Measurements from ENCODE around the gene SERPINA9. TPM values are rescaled to one million over a fixed set of nuclear protein-coding genes. Genes with fewer than 3 reads are reported as not detected.
"Not testable (repeated sequence)": the region's sequence is repeated elsewhere in the genome, so short reads cannot be mapped to it uniquely, and the experiment has no call there.

The SERPINA9 gene
- total and polyA plus RNA-seq, 2 donors = 0.05 to 0.59 TPM

DNA sequence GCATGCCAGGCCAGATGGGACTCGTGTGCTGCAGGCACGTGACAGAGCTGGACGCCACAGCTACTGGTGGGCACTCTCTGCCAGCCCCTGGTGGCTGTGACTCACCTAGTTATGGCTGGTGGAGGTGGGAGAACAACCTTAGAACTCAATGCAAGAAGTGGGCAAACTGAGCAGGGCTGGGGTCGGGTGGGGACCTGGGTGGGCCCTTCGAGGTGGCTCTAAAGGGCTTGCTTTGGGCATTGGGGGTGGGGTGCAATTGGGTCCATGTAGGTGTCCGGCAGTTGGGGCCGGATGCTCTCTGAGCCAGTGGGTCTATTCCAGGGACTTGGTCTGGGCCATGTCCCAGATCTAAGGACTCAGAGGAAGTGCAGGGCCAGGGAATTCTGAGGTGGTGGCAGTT is 38.4 kb upstream of the SERPINA9 start:
- no peak overlapping the region for H3K27ac ChIP-seq (ENCODE audit: low read depth in 1 of 2, low read length in 1 of 2)
- WGBS = 72% methylated on average over 7 of the region's 7 CpGs
- no peaks in the 10 kb centered on the region for H3K36me3 ChIP-seq (ENCODE audit: control insufficient read depth in 2 of 2, insufficient read depth in 2 of 2, low read length in 1 of 2)
- H3K27me3 ChIP-seq (ENCODE audit: control insufficient read depth in 2 of 2, insufficient read depth in 1 of 2, low read length in 1 of 2) = no peaks in the 10 kb centered on the region
- peaks cover 0 to 2% of the 10 kb centered on the region in 2 donors for H3K4me1 ChIP-seq (ENCODE audit: control insufficient read depth in 2 of 2, insufficient read depth in 2 of 2, low read length in 2 of 2)
- no peak for DNase-seq (ENCODE audit: low read depth in 6 of 9, low spot score in 9 of 9)
- no peak overlapping the region for H3K4me3 ChIP-seq (ENCODE audit: low read length in 2 of 2)
- H3K9me3 ChIP-seq (ENCODE audit: control insufficient read depth in 2 of 2, insufficient read depth in 1 of 2, low read length in 1 of 2) = no peaks in the 10 kb centered on the region

DNA sequence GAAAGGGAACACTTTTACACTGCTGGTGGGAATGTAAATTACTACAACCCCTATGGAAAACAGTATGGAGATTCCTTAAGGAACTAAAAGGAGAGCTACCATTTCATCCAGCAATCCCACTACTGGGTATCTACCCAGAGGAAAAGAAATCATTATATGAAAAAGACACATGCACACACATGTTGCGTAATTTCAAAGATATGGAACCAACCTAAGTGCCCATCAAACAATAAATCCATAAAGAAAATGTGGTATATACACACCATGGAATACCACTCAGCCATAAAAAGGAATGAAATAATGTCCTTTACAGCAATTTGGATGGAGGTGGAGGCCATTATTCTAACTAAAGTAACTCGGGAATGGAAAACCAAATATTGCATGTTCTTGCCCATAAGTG is 34.5 kb upstream of the SERPINA9 start:
- WGBS = 94% methylated on average over 2 of the region's 2 CpGs
- H3K36me3 ChIP-seq (ENCODE audit: control insufficient read depth in 2 of 2, insufficient read depth in 2 of 2, low read length in 1 of 2); H3K27me3 ChIP-seq (ENCODE audit: control insufficient read depth in 2 of 2, insufficient read depth in 1 of 2, low read length in 1 of 2); H3K9me3 ChIP-seq (ENCODE audit: control insufficient read depth in 2 of 2, insufficient read depth in 1 of 2, low read length in 1 of 2); H3K4me3 ChIP-seq (ENCODE audit: low read length in 2 of 2); H3K27ac ChIP-seq (ENCODE audit: low read depth in 1 of 2, low read length in 1 of 2); DNase-seq (ENCODE audit: low read depth in 6 of 9, low spot score in 9 of 9); H3K4me1 ChIP-seq (ENCODE audit: control insufficient read depth in 2 of 2, insufficient read depth in 2 of 2, low read length in 2 of 2): not testable (repeated sequence)

DNA sequence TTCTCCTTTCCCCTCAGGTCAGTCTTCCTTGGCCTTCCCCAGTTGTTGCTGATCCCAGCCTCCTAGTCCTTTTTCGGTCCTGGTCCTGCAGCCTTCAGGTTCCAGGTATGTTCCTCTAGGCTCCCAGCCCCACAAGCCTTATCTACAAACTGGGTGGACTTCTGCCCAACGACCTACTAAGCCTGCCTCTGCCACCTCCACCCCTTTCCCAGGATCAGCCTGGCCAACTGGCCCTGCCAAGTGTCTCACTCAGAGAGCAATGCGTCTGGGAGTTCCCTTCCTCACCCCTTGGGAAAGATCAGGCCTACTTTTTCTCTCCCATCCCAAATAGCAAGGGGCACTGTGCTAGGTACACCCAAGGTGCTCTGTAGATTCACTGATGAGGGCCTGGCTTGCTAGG is 33.4 kb upstream of the SERPINA9 start, which contains the start of gene SERPINA12:
Gene SERPINA12, minus strand, starts transcription at position 114 of the 400 bp plus-strand sequence. CDS start 11,072 bp downstream, outside the sequence.
- no peak for DNase-seq (ENCODE audit: low read depth in 6 of 9, low spot score in 9 of 9)
- Histone ChIP-seq H3K4me3 (ENCODE audit: low read length in 2 of 2) (no peak within 1 kb of the TSS), H3K27me3 (ENCODE audit: control insufficient read depth in 2 of 2, insufficient read depth in 1 of 2, low read length in 1 of 2) (no peaks in the 10 kb centered on the region), H3K9me3 (ENCODE audit: control insufficient read depth in 2 of 2, insufficient read depth in 1 of 2, low read length in 1 of 2) (no peaks in the 10 kb centered on the region), H3K4me1 (ENCODE audit: control insufficient read depth in 2 of 2, insufficient read depth in 2 of 2, low read length in 2 of 2) (no peaks in the 10 kb centered on the region), H3K36me3 (ENCODE audit: control insufficient read depth in 2 of 2, insufficient read depth in 2 of 2, low read length in 1 of 2) (no peaks in the 10 kb centered on the region), H3K27ac (ENCODE audit: low read depth in 1 of 2, low read length in 1 of 2) (no peak within 1 kb of the TSS)
- 68% methylated on average over 3 of the region's 3 CpGs for WGBS

DNA sequence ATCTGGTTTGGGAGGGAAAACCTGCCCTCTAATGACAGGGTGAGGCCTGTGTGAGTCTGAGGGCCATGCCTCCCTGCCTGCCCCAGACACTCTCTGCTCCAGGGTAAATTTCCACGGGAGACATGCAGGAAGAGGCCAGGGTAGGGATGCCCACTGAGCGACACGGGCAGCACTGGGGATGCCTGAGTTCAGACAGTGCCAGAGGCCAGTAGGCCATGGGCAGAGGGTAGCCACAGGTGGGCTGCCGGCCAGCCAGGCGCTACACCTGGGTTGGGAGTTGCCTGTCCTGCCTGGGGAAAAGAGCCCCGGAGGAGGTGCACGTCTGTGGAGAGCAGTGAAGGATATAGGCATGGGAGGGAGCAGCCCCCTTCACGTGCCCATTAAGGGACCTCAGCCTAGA is 29.6 kb upstream of the SERPINA9 start:
- H3K4me1 ChIP-seq (ENCODE audit: control insufficient read depth in 2 of 2, insufficient read depth in 2 of 2, low read length in 2 of 2) = no peaks in the 10 kb centered on the region
- 90% methylated on average over 8 of the region's 8 CpGs for WGBS
- H3K27me3 ChIP-seq (ENCODE audit: control insufficient read depth in 2 of 2, insufficient read depth in 1 of 2, low read length in 1 of 2) = no peaks in the 10 kb centered on the region
- H3K4me3 ChIP-seq (ENCODE audit: low read length in 2 of 2) = no peak overlapping the region
- H3K27ac ChIP-seq (ENCODE audit: low read depth in 1 of 2, low read length in 1 of 2) = no peak overlapping the region
- H3K9me3 ChIP-seq (ENCODE audit: control insufficient read depth in 2 of 2, insufficient read depth in 1 of 2, low read length in 1 of 2) = no peaks in the 10 kb centered on the region
- no peak for DNase-seq (ENCODE audit: low read depth in 6 of 9, low spot score in 9 of 9)
- H3K36me3 ChIP-seq (ENCODE audit: control insufficient read depth in 2 of 2, insufficient read depth in 2 of 2, low read length in 1 of 2) = no peaks in the 10 kb centered on the region

DNA sequence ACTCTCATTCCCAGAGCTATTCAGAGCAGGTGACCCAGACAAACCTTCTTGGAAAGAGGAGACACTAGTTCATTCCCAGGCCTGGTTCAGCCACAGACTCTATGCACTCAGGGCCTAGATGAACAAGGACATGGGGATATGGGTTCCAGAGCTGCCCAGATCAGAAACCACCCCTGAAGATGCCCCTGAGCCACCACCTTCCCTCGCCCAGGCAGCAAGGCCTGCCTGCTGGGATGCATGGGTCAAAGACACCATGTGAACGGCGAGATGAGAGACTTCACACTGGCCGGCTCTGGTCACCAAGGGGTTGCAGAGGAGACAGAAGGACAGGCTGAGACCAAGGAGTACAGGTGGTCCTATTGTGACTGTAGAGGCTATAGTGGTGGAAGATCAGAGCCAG is 29.2 kb upstream of the SERPINA9 start:
- no peak overlapping the region for H3K4me3 ChIP-seq (ENCODE audit: low read length in 2 of 2)
- 95% methylated on average over 4 of the region's 4 CpGs for WGBS
- H3K9me3 ChIP-seq (ENCODE audit: control insufficient read depth in 2 of 2, insufficient read depth in 1 of 2, low read length in 1 of 2) = no peaks in the 10 kb centered on the region
- no peak for DNase-seq (ENCODE audit: low read depth in 6 of 9, low spot score in 9 of 9)
- no peaks in the 10 kb centered on the region for H3K27me3 ChIP-seq (ENCODE audit: control insufficient read depth in 2 of 2, insufficient read depth in 1 of 2, low read length in 1 of 2)
- no peaks in the 10 kb centered on the region for H3K4me1 ChIP-seq (ENCODE audit: control insufficient read depth in 2 of 2, insufficient read depth in 2 of 2, low read length in 2 of 2)
- no peak overlapping the region for H3K27ac ChIP-seq (ENCODE audit: low read depth in 1 of 2, low read length in 1 of 2)
- no peaks in the 10 kb centered on the region for H3K36me3 ChIP-seq (ENCODE audit: control insufficient read depth in 2 of 2, insufficient read depth in 2 of 2, low read length in 1 of 2)

DNA sequence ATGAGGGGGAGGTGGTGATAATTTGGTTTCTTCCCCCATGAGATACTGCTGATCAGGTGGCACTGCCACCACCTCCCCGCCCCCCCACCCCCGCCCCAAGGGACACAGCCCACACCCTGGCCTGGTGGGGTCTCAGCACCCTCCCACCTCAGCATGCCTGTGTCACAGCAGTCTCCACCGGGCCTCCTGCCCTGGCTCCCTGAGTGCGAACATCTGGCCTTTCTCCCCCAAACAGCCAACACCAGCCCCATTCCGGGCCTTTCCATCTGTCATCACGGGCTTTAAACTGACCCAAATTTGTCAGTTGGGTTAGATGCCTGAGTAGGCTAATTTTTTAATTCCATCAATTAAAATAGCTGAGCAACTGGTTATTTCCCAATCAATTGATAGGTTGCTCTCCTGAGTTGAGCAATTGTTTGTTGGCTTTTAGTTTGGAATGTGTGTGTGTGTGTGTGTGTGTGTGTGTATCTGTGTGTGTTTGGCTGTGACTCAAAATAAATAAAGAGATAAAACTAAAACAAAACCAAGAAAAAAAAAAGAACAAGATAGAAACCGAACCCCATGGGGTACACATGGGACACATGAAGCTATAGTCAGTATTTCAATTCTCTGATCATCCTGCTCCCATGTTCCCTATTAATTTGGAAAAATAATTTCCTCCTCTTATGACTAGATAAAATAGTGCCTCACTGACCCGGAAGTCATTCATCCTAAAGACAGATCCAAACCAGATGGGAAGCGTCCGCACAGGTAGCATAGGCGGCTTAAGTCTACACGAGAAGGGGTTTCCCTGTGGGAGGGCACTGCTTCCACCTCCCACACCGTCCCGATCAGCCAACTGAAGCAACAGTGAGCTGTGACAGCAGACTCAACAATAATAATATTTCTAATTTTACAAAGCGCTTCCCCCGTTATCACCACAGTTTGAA is 25.9 kb upstream of the SERPINA9 start:
- H3K27me3 ChIP-seq (ENCODE audit: control insufficient read depth in 2 of 2, insufficient read depth in 1 of 2, low read length in 1 of 2) = no peaks in the 10 kb centered on the region
- H3K36me3 ChIP-seq (ENCODE audit: control insufficient read depth in 2 of 2, insufficient read depth in 2 of 2, low read length in 1 of 2) = no peaks in the 10 kb centered on the region
- no peaks in the 10 kb centered on the region for H3K9me3 ChIP-seq (ENCODE audit: control insufficient read depth in 2 of 2, insufficient read depth in 1 of 2, low read length in 1 of 2)
- H3K4me3 ChIP-seq (ENCODE audit: low read length in 2 of 2) = no peak overlapping the region
- no peaks in the 10 kb centered on the region for H3K4me1 ChIP-seq (ENCODE audit: control insufficient read depth in 2 of 2, insufficient read depth in 2 of 2, low read length in 2 of 2)
- DNase-seq (ENCODE audit: low read depth in 6 of 9, low spot score in 9 of 9) = no peak
- no peak overlapping the region for H3K27ac ChIP-seq (ENCODE audit: low read depth in 1 of 2, low read length in 1 of 2)
- 95% methylated on average over 15 of the region's 16 CpGs for WGBS

DNA sequence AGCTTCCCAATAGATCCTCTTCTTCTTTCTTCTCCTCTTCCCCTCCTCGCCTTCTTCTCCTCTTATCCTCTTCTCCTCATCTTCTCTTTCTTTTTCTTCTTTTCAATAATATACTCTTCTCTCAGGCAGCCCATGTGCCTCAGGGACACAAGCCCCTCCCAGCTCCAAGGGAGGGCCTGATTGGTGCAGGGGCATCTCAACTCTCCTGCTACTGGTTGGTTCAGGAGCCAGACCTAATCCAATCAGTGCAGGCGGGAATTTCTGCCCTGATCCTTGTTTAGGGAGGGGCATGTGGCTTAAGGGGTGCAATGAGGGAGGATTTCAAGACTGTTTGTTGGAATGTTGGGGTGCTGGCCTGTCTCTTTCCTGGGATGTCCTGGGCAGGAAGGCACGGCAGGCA is 24.3 kb upstream of the SERPINA9 start:
- no peaks in the 10 kb centered on the region for H3K9me3 ChIP-seq (ENCODE audit: control insufficient read depth in 2 of 2, insufficient read depth in 1 of 2, low read length in 1 of 2)
- H3K4me3 ChIP-seq (ENCODE audit: low read length in 2 of 2) = no peak overlapping the region
- H3K27me3 ChIP-seq (ENCODE audit: control insufficient read depth in 2 of 2, insufficient read depth in 1 of 2, low read length in 1 of 2) = no peaks in the 10 kb centered on the region
- H3K36me3 ChIP-seq (ENCODE audit: control insufficient read depth in 2 of 2, insufficient read depth in 2 of 2, low read length in 1 of 2) = no peaks in the 10 kb centered on the region
- 84% methylated on average over 3 of the region's 3 CpGs for WGBS
- H3K27ac ChIP-seq (ENCODE audit: low read depth in 1 of 2, low read length in 1 of 2) = no peak overlapping the region
- DNase-seq (ENCODE audit: low read depth in 6 of 9, low spot score in 9 of 9) = no peak
- no peaks in the 10 kb centered on the region for H3K4me1 ChIP-seq (ENCODE audit: control insufficient read depth in 2 of 2, insufficient read depth in 2 of 2, low read length in 2 of 2)

DNA sequence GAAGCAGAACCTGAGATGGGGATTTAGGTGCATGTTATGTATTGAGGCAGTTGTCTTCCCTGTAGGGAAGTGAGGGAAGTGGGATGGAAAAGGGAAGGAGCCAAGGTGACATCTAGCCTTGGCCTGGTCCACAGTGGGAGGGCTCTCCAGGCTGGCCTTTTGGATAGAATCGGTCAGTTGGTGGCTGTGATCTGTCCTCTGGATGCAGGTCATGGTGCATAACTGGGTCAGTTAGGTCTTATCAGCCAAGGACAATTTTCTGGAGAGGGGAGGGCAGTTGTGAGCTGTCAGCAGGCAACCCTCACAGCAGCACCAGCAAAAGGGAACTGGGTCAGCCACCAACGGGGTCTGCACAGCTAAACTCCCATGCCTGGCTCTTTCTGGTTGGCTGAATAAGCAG is 23.7 kb upstream of the SERPINA9 start:
- H3K4me3 ChIP-seq (ENCODE audit: low read length in 2 of 2) = no peak overlapping the region
- no peaks in the 10 kb centered on the region for H3K36me3 ChIP-seq (ENCODE audit: control insufficient read depth in 2 of 2, insufficient read depth in 2 of 2, low read length in 1 of 2)
- WGBS = 77% methylated on average over 2 of the region's 2 CpGs
- no peaks in the 10 kb centered on the region for H3K27me3 ChIP-seq (ENCODE audit: control insufficient read depth in 2 of 2, insufficient read depth in 1 of 2, low read length in 1 of 2)
- H3K9me3 ChIP-seq (ENCODE audit: control insufficient read depth in 2 of 2, insufficient read depth in 1 of 2, low read length in 1 of 2) = no peaks in the 10 kb centered on the region
- H3K27ac ChIP-seq (ENCODE audit: low read depth in 1 of 2, low read length in 1 of 2) = no peak overlapping the region
- H3K4me1 ChIP-seq (ENCODE audit: control insufficient read depth in 2 of 2, insufficient read depth in 2 of 2, low read length in 2 of 2) = no peaks in the 10 kb centered on the region
- no peak for DNase-seq (ENCODE audit: low read depth in 6 of 9, low spot score in 9 of 9)

DNA sequence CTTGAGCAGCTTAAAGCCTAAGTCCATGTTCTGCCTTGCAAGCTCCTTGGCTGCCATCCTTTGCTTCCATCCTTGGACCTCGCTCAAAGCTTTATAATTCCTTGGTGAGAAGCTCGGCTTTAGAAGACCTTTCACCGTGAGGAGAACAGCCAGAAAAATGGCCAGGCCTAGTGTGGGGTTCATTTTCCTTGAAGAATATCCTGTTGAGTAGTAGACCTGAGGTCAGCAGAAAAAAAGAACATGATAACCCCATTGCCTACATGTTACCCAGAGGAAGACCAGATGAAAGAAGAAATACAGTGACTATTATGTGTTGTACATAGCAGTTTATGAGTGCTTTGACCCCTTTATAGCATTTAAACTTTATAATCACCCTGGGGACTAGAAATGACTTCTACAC is 22.2 kb upstream of the SERPINA9 start:
- no peak overlapping the region for H3K27ac ChIP-seq (ENCODE audit: low read depth in 1 of 2, low read length in 1 of 2)
- no peaks in the 10 kb centered on the region for H3K9me3 ChIP-seq (ENCODE audit: control insufficient read depth in 2 of 2, insufficient read depth in 1 of 2, low read length in 1 of 2)
- no peaks in the 10 kb centered on the region for H3K27me3 ChIP-seq (ENCODE audit: control insufficient read depth in 2 of 2, insufficient read depth in 1 of 2, low read length in 1 of 2)
- 90% methylated on average over 3 of the region's 3 CpGs for WGBS
- no peak for DNase-seq (ENCODE audit: low read depth in 6 of 9, low spot score in 9 of 9)
- H3K36me3 ChIP-seq (ENCODE audit: control insufficient read depth in 2 of 2, insufficient read depth in 2 of 2, low read length in 1 of 2) = no peaks in the 10 kb centered on the region
- H3K4me1 ChIP-seq (ENCODE audit: control insufficient read depth in 2 of 2, insufficient read depth in 2 of 2, low read length in 2 of 2) = no peaks in the 10 kb centered on the region
- no peak overlapping the region for H3K4me3 ChIP-seq (ENCODE audit: low read length in 2 of 2)

Data from thymus (tissue), 11 donors.